K562 (cell line): Measurements from ENCODE around the gene SLCO2B1. TPM values are rescaled to one million over a fixed set of nuclear protein-coding genes. Genes with fewer than 3 reads are reported as not detected.
A peak's percentile ranks its signal among the peaks of the same experiment; 100 is the strongest.

Experiments used
- BCOR ChIP-seq: fragments of 450-650 bp; IDR thresholded peaks from 2 replicates; pipeline ENCODE4 v1.6.1; 2016
- CBFB ChIP-seq: sonication (generic); formaldehyde crosslinking; IDR thresholded peaks from 2 replicates; pipeline ENCODE4 v1.4.0; 2020; ENCODE audit warnings: mild to moderate bottlenecking, missing genetic modification reagents
- CEBPG ChIP-seq, 3 experiments: fragments of 200-800 bp in 1 of 3; sonication (Bioruptor generic) in 1 of 3; sonication (generic) in 1 of 3; formaldehyde crosslinking in 1 of 3; IDR thresholded peaks in 2 of 3; conservative IDR thresholded peaks in 1 of 3; 2 replicates each; pipeline versions ENCODE4 v1.6.1 to v1.8.0; 2016 to 2022; ENCODE audit warnings: missing compliant biosample characterization in 2 of 3, missing genetic modification characterization in 2 of 3, mild to moderate bottlenecking in 1 of 3, missing genetic modification reagents in 1 of 3
- CREBBP ChIP-seq: IDR thresholded peaks from one replicate; pipeline ENCODE4 v1.6.1; 2012; ENCODE audit warnings: low read depth, mild to moderate bottlenecking, control low read depth, inconsistent platforms, low read length
- CXXC5 ChIP-seq: fragments of 250-450 bp; sonication (Bioruptor Pico); IDR thresholded peaks from 2 replicates; pipeline ENCODE4 v1.8.0; 2022; ENCODE audit warnings: inconsistent platforms, mild to moderate bottlenecking, moderate library complexity
- FOS ChIP-seq: IDR thresholded peaks from 3 replicates; pipeline ENCODE4 v1.6.1; 2011; ENCODE audit not compliant: insufficient read length; ENCODE audit errors: extremely low read depth
- FOXK1 ChIP-seq: sonication (generic); formaldehyde crosslinking; IDR thresholded peaks from 2 replicates; pipeline ENCODE4 v1.8.0; 2022; ENCODE audit warnings: missing genetic modification reagents, mild to moderate bottlenecking, borderline replicate concordance
- HDAC2 ChIP-seq: fragments of 450-650 bp; IDR thresholded peaks from 2 replicates; pipeline ENCODE4 v1.6.1; 2016; ENCODE audit warnings: mild to moderate bottlenecking
- HMBOX1 ChIP-seq: sonication (generic); IDR thresholded peaks from 2 replicates; pipeline ENCODE4 v1.6.1; 2016
- KDM1A ChIP-seq, 2 experiments: fragments of 450-650 bp; IDR thresholded peaks; 2 replicates each; pipeline ENCODE4 v1.6.1; 2016; ENCODE audit warnings: mild to moderate bottlenecking in 2 of 2
- POLR2G ChIP-seq: fragments of 200-400 bp; formaldehyde crosslinking; IDR thresholded peaks from 2 replicates; pipeline ENCODE4 v1.6.1; 2017; ENCODE audit warnings: low read depth, mild to moderate bottlenecking, antibody characterized with exemption, low read length, moderate library complexity
- PTTG1 ChIP-seq: fragments of 450-650 bp; IDR thresholded peaks from 2 replicates; pipeline ENCODE4 v1.6.1; 2016; ENCODE audit warnings: low read depth, mild to moderate bottlenecking, missing genetic modification characterization, missing compliant biosample characterization
- SNRNP70 ChIP-seq: fragments of 200-400 bp; formaldehyde crosslinking; optimal IDR thresholded peaks from 2 replicates; pipeline ENCODE3; 2017; ENCODE audit warnings: low read depth, low read length
- SOX6 ChIP-seq: fragments of 450-650 bp; IDR thresholded peaks from 2 replicates; pipeline ENCODE4 v1.6.1; 2014; ENCODE audit warnings: mild to moderate bottlenecking
- TAF9B ChIP-seq: fragments of 450-650 bp; IDR thresholded peaks from 2 replicates; pipeline ENCODE4 v1.6.1; 2018; ENCODE audit warnings: mild to moderate bottlenecking; ENCODE audit not compliant: partially characterized antibody
- TRIM24 ChIP-seq, 2 experiments: fragments of 450-650 bp; IDR thresholded peaks; 2 replicates each; pipeline ENCODE4 v1.6.1; 2016
- TRIM28 ChIP-seq: fragments of 450-650 bp; IDR thresholded peaks from 2 replicates; pipeline ENCODE4 v1.6.1; 2017
- U2AF2 ChIP-seq: fragments of 200-400 bp; formaldehyde crosslinking; optimal IDR thresholded peaks from 2 replicates; pipeline ENCODE3; 2017; ENCODE audit warnings: low read depth, mild to moderate bottlenecking, low read length
- ZBTB11 ChIP-seq, 3 experiments: fragments of 200-800 bp in 1 of 3; fragments of 250-450 bp in 1 of 3; fragments of 450-650 bp in 1 of 3; sonication (Bioruptor Pico) in 1 of 3; sonication (Bioruptor generic) in 1 of 3; formaldehyde crosslinking in 1 of 3; IDR thresholded peaks; 2 replicates each; pipeline versions ENCODE4 v1.6.1 to v1.8.0; 2016 to 2022; ENCODE audit warnings: mild to moderate bottlenecking in 2 of 3, missing genetic modification characterization in 2 of 3, missing compliant biosample characterization in 1 of 3, moderate library complexity in 1 of 3
- polyA plus RNA-seq, 8 experiments: library from polyadenylated mRNA; depleted of rRNA in 4 of 8; stranded (reverse) in 5 of 8; unstranded in 3 of 8; fragments of >200 nt; fragmentation: Nextera tagmentation in 2 of 8; fragmentation: Illumina TruSeq in 1 of 8; extraction: Ambion mirVana in 2 of 8; extraction: Trizol in 1 of 8; gene quantifications; 2 replicates each; pipeline versions ENCODE4 v1.2.1 to v1.2.3, GENCODE V29; 2011 to 2014; ENCODE audit warnings: inconsistent platforms in 1 of 8, missing spikeins in 1 of 8
- total RNA-seq, 7 experiments: library from RNA; depleted of rRNA in 6 of 7; stranded (reverse); fragments of >200 nt in 6 of 7; fragmentation: Illumina TruSeq in 2 of 7; extraction: Trizol in 2 of 7; gene quantifications; 2 replicates each; pipeline versions ENCODE4 v1.2.1 to v1.2.3, GENCODE V29; 2011 to 2021; ENCODE audit warnings: low replicate concordance in 1 of 7
- TF ChIP-seq, protein P1 (sequence below), 2 experiments: fragments of 450-650 bp; conservative IDR thresholded peaks; 2 replicates each; pipeline ENCODE4 v1.6.1; 2017; ENCODE audit warnings: mild to moderate bottlenecking in 2 of 2, moderate library complexity in 2 of 2
- TF ChIP-seq, protein P2 (sequence below): fragments of 450-650 bp; formaldehyde crosslinking; IDR thresholded peaks from 2 replicates; pipeline ENCODE4 v1.4.0; 2020; ENCODE audit warnings: mild to moderate bottlenecking, mixed read lengths

The SLCO2B1 gene
- total and polyA plus RNA-seq, 9 of the 15 experiments (the other 6 are each of a cell fraction or from before 2014, with no cell fraction given): 0.70 to 14.7 (median 7.6) TPM

GRCh38 chr11:75101424-75102128, 49.3 kb upstream of the SLCO2B1 start (continued):
- TF ChIP-seq U2AF2 (no peak), BCOR (peak; percentile 81), HMBOX1 (peak; percentile 39; the same call in 1 of the 2 replicates), CXXC5 (peak; percentile 58), FOXK1 (CRISPR knock-in tag) (0 out of 2 replicates have a peak, but pooled peaks have one; percentile 29), CEBPG (CRISPR knock-in tag; IDR thresholded peaks at IDR 0.05) (no peak), CEBPG (tag; conservative IDR thresholded peaks at IDR 0.05 in 1 of 2, IDR thresholded peaks at IDR 0.05 in 1 of 2) (no peak), HDAC2 (peak; percentile 75), SOX6 (no peak), TRIM24 (IDR thresholded peaks at IDR 0.05) (peak in 1 of 2 experiments; percentile 60; a peak in 1 of 4 replicates), KDM1A (IDR thresholded peaks at IDR 0.05) (peak; percentile 67 to 87), CBFB (CRISPR knock-in tag) (no peak), TRIM28 (peak; percentile 81), PTTG1 (tag) (no peak), TAF9B (peak; percentile 22), FOS (no peak), POLR2G (0 out of 2 replicates have a peak, but pooled peaks have one; percentile 24), ZBTB11 (CRISPR knock-in tag; IDR thresholded peaks at IDR 0.05) (no peak), SNRNP70 (no peak), CREBBP (no peak)
- TF ChIP-seq, protein P1, sequence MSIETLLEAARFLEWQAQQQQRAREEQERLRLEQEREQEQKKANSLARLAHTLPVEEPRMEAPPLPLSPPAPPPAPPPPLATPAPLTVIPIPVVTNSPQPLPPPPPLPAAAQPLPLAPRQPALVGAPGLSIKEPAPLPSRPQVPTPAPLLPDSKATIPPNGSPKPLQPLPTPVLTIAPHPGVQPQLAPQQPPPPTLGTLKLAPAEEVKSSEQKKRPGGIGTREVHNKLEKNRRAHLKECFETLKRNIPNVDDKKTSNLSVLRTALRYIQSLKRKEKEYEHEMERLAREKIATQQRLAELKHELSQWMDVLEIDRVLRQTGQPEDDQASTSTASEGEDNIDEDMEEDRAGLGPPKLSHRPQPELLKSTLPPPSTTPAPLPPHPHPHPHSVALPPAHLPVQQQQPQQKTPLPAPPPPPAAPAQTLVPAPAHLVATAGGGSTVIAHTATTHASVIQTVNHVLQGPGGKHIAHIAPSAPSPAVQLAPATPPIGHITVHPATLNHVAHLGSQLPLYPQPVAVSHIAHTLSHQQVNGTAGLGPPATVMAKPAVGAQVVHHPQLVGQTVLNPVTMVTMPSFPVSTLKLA (conservative IDR thresholded peaks at IDR 0.05): no peak
- TF ChIP-seq, protein P2, sequence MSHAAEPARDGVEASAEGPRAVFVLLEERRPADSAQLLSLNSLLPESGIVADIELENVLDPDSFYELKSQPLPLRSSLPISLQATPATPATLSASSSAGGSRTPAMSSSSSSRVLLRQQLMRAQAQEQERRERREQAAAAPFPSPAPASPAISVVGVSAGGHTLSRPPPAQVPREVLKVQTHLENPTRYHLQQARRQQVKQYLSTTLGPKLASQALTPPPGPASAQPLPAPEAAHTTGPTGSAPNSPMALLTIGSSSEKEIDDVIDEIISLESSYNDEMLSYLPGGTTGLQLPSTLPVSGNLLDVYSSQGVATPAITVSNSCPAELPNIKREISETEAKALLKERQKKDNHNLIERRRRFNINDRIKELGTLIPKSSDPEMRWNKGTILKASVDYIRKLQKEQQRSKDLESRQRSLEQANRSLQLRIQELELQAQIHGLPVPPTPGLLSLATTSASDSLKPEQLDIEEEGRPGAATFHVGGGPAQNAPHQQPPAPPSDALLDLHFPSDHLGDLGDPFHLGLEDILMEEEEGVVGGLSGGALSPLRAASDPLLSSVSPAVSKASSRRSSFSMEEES: no peak
